COLO668 (cell line): Measurements from ENCODE around the gene SLC7A8.
"Not testable (repeated sequence)": the region's sequence is repeated elsewhere in the genome, so short reads cannot be mapped to it uniquely, and the experiment has no call there.

Experiments used
- DNase-seq: peaks from one replicate; lab custom pipeline; 2025; ENCODE audit not compliant: unreplicated experiment; lab: John Stamatoyannopoulos, UW

The SLC7A8 gene

GRCh38 chr14:23115918-23116317, 67.5 kb downstream of the SLC7A8 start:
- no peak for DNase-seq

- peak; percentile 28 for DNase-seq
These were observed 68.3 kb downstream of the SLC7A8 start for GRCh38 chr14:23115039-23115731.

GRCh38 chr14:23114669-23115038, 68.8 kb downstream of the SLC7A8 start:
- DNase-seq, result no peak

- DNase-seq, result no peak
These were observed 69.4 kb downstream of the SLC7A8 start for GRCh38 chr14:23114120-23114458.

GRCh38 chr14:23113431-23114119, 69.9 kb downstream of the SLC7A8 start:
- no peak for DNase-seq

GRCh38 chr14:23112359-23113178, 70.9 kb downstream of the SLC7A8 start:
- DNase-seq, result no peak

- DNase-seq, result no peak
These were observed 72.7 kb downstream of the SLC7A8 start for GRCh38 chr14:23110579-23111365.

- no peak for DNase-seq
These were observed 73.7 kb downstream of the SLC7A8 start for GRCh38 chr14:23109769-23110168.

GRCh38 chr14:23108169-23108568, 75.3 kb downstream of the SLC7A8 start:
- not testable (repeated sequence) for DNase-seq

- not testable (repeated sequence) for DNase-seq
These were observed 75.8 kb downstream of the SLC7A8 start for GRCh38 chr14:23107620-23108019.

GRCh38 chr14:23106747-23107045, 76.8 kb downstream of the SLC7A8 start:
- DNase-seq, result no peak

GRCh38 chr14:23105348-23105824, 78.1 kb downstream of the SLC7A8 start:
- no peak for DNase-seq

- DNase-seq, result no peak
These were observed 78.7 kb downstream of the SLC7A8 start, which contains the start of gene CIROP for GRCh38 chr14:23104591-23105347. Gene CIROP (minus strand): TSS chr14:23104989. CDS start chr14:23104920, 69 bp downstream.

GRCh38 chr14:23104070-23104590, 79.3 kb downstream of the SLC7A8 start:
- no peak for DNase-seq

GRCh38 chr14:23103581-23103980, 79.9 kb downstream of the SLC7A8 start:
- no peak for DNase-seq

GRCh38 chr14:23102801-23103200, 80.7 kb downstream of the SLC7A8 start:
- DNase-seq, result no peak

- no peak for DNase-seq
These were observed 81.4 kb downstream of the SLC7A8 start for GRCh38 chr14:23101986-23102625.

- DNase-seq, result no peak
These were observed 82.1 kb downstream of the SLC7A8 start for GRCh38 chr14:23101213-23101970.
